Astrocyte (in vitro differentiated cells and primary cell): ENCODE measurements around the gene CHAF1B.

Experiments used
- EZH2 ChIP-seq: IDR thresholded peaks from 2 replicates; pipeline ENCODE4 v1.6.1; 2012; ENCODE audit warnings: mild to moderate bottlenecking, low read length, inconsistent platforms; ENCODE audit not compliant: insufficient read depth
- TF ChIP-seq, protein P1 (sequence below): IDR thresholded peaks from 2 replicates; pipeline ENCODE4 v1.5.1; 2011; ENCODE audit warnings: low read depth, mild to moderate bottlenecking, inconsistent platforms, low read length, moderate library complexity; ENCODE audit not compliant: insufficient read depth

DNA sequence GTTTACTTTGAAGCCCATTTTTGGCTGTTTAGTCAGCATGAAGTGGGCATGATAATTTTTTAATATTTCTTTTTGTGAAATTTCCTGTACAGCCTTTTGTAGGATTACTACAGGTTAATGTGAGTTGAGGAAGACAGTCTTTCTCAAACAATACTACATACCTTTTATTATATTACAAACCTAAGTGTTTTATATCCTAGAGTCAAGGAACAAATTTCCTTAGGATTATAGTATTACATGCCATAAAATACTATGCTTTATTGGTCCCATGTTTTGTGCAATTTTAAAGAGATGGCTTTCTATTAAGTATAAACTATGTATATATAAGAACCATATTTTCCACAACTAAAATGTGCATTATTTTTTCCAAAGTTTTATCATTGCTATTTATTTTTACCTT, 9.2 kb upstream of the CHAF1B start:
- TF ChIP-seq, protein P1, sequence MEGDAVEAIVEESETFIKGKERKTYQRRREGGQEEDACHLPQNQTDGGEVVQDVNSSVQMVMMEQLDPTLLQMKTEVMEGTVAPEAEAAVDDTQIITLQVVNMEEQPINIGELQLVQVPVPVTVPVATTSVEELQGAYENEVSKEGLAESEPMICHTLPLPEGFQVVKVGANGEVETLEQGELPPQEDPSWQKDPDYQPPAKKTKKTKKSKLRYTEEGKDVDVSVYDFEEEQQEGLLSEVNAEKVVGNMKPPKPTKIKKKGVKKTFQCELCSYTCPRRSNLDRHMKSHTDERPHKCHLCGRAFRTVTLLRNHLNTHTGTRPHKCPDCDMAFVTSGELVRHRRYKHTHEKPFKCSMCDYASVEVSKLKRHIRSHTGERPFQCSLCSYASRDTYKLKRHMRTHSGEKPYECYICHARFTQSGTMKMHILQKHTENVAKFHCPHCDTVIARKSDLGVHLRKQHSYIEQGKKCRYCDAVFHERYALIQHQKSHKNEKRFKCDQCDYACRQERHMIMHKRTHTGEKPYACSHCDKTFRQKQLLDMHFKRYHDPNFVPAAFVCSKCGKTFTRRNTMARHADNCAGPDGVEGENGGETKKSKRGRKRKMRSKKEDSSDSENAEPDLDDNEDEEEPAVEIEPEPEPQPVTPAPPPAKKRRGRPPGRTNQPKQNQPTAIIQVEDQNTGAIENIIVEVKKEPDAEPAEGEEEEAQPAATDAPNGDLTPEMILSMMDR: no peak
- no peak for TF ChIP-seq EZH2
